Activated naive CD4-positive, alpha-beta T cell treated with anti-CD3 and anti-CD28 coated beads for 36 hours (primary cell): ENCODE results near the gene ATP6V1D. TPM values are rescaled to one million over a fixed set of nuclear protein-coding genes. Genes with fewer than 3 reads are reported as not detected.
A peak's percentile ranks its signal among the peaks of the same experiment; 100 is the strongest.
"Not testable (repeated sequence)": the region's sequence is repeated elsewhere in the genome, so short reads cannot be mapped to it uniquely, and the experiment has no call there.

Experiments used
- CTCF ChIA-PET: fragments of 350-600 bp; sonication (Branson Sonifier 250); formaldehyde crosslinking; loops from one replicate; lab custom pipeline; 2021; ENCODE audit warnings: antibody characterized with exemption; lab: Charles Lee
- DNase-seq: peaks from one replicate; pipeline ENCODE4 v3.0.0-alpha.2; 2020
- H3K27ac Mint-ChIP-seq: one replicate; pipeline ENCODE4 v1.8.0; 2021; ENCODE audit warnings: mild to moderate bottlenecking, mixed read lengths
- H3K27me3 Mint-ChIP-seq: one replicate; pipeline ENCODE4 v1.8.0; 2021; ENCODE audit warnings: low read depth, mixed read lengths
- H3K36me3 Mint-ChIP-seq: one replicate; pipeline ENCODE4 v1.8.0; 2021; ENCODE audit warnings: low read depth, mixed read lengths
- H3K4me1 Mint-ChIP-seq: one replicate; pipeline ENCODE4 v1.8.0; 2021; ENCODE audit warnings: low read depth, mixed read lengths
- H3K4me3 Mint-ChIP-seq: one replicate; pipeline ENCODE4 v1.8.0; 2021; ENCODE audit warnings: mild to moderate bottlenecking, moderate library complexity, mixed read lengths
- H3K9me3 Mint-ChIP-seq: one replicate; pipeline ENCODE4 v1.8.0; 2021; ENCODE audit warnings: mixed read lengths
- intact Hi-C: fragments of 100-400 bp; cut with micrococcal nuclease; formaldehyde crosslinking; loops from one replicate; pipeline ENCODE4 v1.15.1; 2023
- total RNA-seq, 2 experiments: library from RNA; stranded (reverse); gene quantifications; one replicate each; pipeline ENCODE4 v1.2.3, GENCODE V29; 2021

Gene ATP6V1D
- total RNA-seq, 2 experiments from 2014 or later = 16.5 to 19.9 TPM

DNA sequence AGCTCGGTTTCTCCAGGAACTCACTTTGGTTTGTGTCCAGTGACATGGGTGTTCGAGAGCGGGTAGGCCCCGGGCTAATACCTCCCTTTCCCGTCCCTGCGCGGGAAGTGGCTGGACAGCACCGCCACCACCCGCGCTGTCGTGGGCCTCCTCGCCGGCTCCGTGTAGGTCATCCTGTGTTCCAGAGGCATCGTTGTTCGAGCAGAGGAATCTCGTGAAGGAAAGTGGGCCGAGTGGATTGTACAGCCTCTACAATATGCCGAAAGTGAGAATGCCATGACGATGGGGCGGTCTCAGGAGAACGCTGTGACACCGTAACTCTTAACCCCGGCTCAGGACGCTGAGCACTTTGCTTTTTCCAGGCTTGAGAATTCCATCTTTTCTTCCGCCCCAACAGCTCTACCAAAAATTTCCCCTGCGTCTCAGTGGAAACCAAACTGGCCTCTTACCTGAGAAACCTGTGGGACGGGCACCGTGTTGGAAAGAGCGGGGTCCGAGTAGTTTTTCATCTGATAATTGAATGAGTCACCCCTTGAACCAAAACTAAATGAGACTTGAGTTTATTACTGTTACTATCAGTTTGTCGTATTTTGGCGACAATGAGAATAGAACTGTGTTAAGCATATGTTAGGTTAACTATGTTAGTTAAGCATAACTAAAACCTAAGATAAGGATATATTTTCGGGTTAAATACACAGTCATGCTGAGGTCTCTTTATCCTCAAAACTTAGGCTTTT lies 1.0 kb upstream of the ATP6V1D start:
- peaks cover 65% of the 10 kb centered on the region for H3K4me1 Mint-ChIP-seq
- CTCF ChIA-PET = interaction anchor here (0.6 to 1.9 kb wide), 12 partner anchors 8 to 1110 kb away, joined by 3 to 11 read pairs (median 5); partner anchors contain the start of gene PALS1
- H3K4me3 Mint-ChIP-seq = peak overlapping the region; percentile 98
- no peak for DNase-seq
- H3K27me3 Mint-ChIP-seq = no peaks in the 10 kb centered on the region
- H3K27ac Mint-ChIP-seq = peak overlapping the region; percentile 95
- intact Hi-C loops = loop anchor here (1.0 to 2.0 kb wide), 8 partner anchors 119 to 852 kb away; partner anchors contain the start of genes GARIN2, GPHN, PALS1 and PIGH
- H3K36me3 Mint-ChIP-seq = peaks cover 20% of the 10 kb centered on the region
- no peaks in the 10 kb centered on the region for H3K9me3 Mint-ChIP-seq

DNA sequence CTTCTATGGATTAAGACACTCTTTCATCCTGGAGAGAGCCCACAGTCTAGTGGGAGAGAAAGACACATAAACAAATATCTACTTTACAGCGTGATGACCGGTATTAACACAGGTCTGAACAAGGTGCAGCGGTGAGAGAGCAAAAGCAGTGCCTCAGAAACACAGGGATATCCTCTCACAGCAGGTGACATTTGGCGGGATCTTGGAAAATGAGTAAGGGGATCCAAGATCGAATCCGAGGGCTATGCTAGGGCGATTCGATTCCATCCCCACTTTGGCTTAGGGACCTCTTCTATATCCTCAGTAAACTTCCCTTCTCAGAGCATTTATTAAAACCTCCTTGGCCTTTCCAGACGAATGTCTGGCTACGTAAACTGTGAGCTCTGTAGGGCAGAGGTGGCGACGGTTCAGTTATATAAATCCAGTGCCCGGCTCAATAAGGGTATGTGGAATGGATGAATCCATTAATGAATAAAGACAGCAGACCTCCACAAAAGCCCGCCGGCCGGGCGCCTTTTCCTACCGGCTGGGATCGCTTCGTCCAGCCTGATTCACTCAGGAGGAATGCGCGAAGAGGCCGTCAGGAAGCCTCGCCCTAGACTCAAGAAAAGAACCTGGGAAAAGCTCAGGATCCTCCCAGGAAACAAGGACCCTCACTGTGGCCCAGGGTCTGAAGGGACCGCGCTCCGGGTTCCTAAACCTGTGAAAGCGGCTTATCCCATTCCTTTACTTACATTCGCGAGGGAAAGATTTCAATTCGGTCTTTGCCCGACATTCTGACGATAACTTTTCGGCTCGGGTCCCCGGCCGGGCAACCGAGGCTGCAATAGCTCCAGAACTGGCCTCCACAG lies 455 bp downstream of the ATP6V1D start:
- no peak for DNase-seq

DNA sequence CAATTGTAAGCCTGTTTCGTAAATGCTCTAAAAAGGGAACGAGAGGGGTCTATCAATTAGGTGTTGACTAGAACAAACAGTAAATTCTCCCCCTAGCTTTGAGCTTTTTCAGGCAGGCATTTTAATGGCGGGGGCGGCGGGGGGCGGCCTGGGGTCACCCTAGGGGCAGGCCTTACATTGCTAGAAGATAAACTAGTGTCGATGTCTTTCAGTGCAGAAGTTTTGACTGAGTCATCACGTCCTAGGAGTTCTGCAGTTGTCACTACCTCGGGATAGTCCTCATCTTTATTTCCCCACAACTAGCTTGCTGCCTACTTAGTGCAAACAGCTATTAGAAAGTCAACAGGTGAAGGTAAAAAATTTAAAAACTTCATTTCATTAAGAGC lies 1.6 kb downstream of the ATP6V1D start:
- H3K27me3 Mint-ChIP-seq = no peaks in the 10 kb centered on the region
- CTCF ChIA-PET = no interaction called here
- H3K4me1 Mint-ChIP-seq = peaks cover 45% of the 10 kb centered on the region
- peak overlapping the region; percentile 98 for H3K4me3 Mint-ChIP-seq
- no peak overlapping the region for H3K27ac Mint-ChIP-seq
- intact Hi-C loops = loop anchor here (2.0 to 5.0 kb wide), 2 partner anchors 174 to 317 kb away; partner anchors contain the start of genes PLEKHH1 and VTI1B
- peaks cover 11% of the 10 kb centered on the region for H3K36me3 Mint-ChIP-seq
- no peaks in the 10 kb centered on the region for H3K9me3 Mint-ChIP-seq
- DNase-seq = no peak

More for the DNA sequence above, 455 bp downstream of the ATP6V1D start:
- Mint-ChIP-seq H3K27me3 (no peaks in the 10 kb centered on the region), H3K36me3 (peaks cover 12% of the 10 kb centered on the region), H3K4me1 (peaks cover 56% of the 10 kb centered on the region), H3K9me3 (no peaks in the 10 kb centered on the region), H3K27ac (peak overlapping the region; percentile 95), H3K4me3 (peak overlapping the region; percentile 98)
- CTCF ChIA-PET = interaction anchor here (0.6 to 1.9 kb wide), 15 partner anchors 9 to 860 kb away, joined by 3 to 11 read pairs (median 5); partner anchors contain the start of gene PALS1
- intact Hi-C loops = loop anchor here (1.0 to 5.0 kb wide), 3 partner anchors 173 to 457 kb away; partner anchors contain the start of genes PLEKHH1, VTI1B and ZFYVE26

DNA sequence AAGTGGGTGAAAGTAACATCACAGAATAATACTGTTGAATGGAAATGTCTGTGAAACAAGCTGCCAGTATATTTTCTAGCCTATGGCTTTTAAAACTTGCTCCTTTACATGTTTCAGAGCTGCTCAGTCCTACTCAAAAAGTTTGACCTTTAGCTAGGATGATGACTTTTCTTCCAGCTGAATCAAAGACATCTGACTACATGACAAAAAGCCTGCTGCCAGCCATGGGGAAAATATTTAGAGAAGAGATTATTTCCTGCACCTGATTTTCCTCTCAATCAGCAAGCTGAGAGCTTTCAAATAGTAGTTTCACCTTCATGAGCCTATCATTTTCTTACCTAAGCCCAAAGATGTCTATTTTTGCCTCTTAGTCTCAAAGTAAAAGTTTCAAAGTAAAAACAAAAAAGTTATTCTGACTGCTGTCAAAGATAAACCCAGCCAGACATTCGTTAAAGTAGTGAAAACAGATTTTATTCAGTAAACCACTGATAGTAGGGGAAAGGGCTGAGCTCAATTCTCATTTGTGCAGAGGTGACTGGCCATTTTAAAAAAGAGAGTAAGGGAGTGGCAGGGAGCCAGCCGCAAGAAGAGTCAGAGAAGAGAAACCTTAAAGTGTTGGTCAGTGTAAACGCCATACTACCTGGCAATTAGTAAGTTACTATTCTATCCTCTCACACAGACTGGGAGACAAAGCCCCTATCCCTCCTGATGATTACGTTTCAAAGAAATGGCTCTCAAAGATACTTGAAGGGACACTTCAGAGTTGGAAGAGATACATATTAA lies 2.2 kb downstream of the ATP6V1D start:
- intact Hi-C loops = loop anchor here (5.0 kb wide), 1 partner anchor 175 kb away; the partner anchor contains the start of gene PLEKHH1
- Mint-ChIP-seq H3K36me3 (peaks cover 11% of the 10 kb centered on the region), H3K4me3 (peak overlapping the region; percentile 98), H3K27ac (peak overlapping the region; percentile 5), H3K4me1 (peaks cover 40% of the 10 kb centered on the region), H3K27me3 (no peaks in the 10 kb centered on the region), H3K9me3 (no peaks in the 10 kb centered on the region)
- CTCF ChIA-PET = interaction anchor here (0.7 to 0.9 kb wide), 2 partner anchors 190 to 214 kb away, joined by 3 read pairs; no protein-coding TSS in a partner anchor
- no peak for DNase-seq

DNA sequence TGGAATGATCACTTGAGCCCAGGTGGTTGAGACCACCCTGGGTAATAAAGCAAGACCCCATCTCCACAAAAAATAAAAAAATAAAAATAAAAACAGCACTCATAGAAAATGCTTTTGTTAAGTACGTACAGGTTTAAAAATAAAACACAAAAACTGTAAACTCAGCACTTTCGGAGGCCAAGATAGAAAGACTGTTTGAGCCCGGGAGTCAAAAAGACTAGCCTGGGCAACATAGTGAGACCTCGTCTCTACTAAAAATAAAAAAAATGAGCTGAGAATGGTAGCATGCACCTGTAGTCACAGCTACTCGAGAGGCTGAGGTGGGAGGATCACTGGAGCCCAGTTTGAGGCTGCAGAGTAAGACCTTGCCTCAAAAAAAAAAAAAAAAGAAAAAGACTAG lies 7.5 kb downstream of the ATP6V1D start:
- no peaks in the 10 kb centered on the region for H3K9me3 Mint-ChIP-seq
- H3K4me3 Mint-ChIP-seq = no peak overlapping the region
- peaks cover 9% of the 10 kb centered on the region for H3K36me3 Mint-ChIP-seq
- no peaks in the 10 kb centered on the region for H3K27me3 Mint-ChIP-seq
- DNase-seq = no peak
- peaks cover 10% of the 10 kb centered on the region for H3K4me1 Mint-ChIP-seq
- CTCF ChIA-PET = interaction anchor here (1.2 to 2.1 kb wide), 2 partner anchors 8 to 9 kb away, joined by 3 to 5 read pairs; no protein-coding TSS in a partner anchor
- H3K27ac Mint-ChIP-seq = no peak overlapping the region
- intact Hi-C loops = no loop called here

DNA sequence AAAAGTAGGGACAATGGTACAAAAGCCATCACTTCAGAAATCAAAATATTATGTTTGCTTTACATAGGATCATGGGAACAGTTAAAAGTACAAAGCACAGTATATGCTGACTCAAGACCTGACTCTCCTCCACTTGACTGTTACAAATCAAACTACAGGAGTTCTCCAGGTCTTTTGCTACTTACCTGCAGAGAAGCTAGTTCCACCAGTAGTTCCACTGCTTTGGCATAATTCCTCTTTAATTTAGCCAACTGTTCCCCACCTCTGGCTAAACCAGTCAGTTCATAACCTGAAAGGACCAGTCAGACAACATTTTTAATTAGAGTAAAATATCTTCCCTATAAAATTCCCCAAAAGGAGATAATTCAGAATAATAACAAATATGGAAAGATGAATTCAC lies 14.0 kb downstream of the ATP6V1D start:
- Mint-ChIP-seq H3K4me1 (peaks cover 5% of the 10 kb centered on the region), H3K27me3 (no peaks in the 10 kb centered on the region), H3K4me3 (no peak overlapping the region), H3K27ac (no peak overlapping the region), H3K9me3 (no peaks in the 10 kb centered on the region), H3K36me3 (peaks cover 20% of the 10 kb centered on the region)
- intact Hi-C loops = no loop called here
- CTCF ChIA-PET = interaction anchor here (1.0 kb wide), 1 partner anchor 14 kb away, joined by 3 read pairs; the partner anchor contains the start of gene ATP6V1D
- DNase-seq = no peak

DNA sequence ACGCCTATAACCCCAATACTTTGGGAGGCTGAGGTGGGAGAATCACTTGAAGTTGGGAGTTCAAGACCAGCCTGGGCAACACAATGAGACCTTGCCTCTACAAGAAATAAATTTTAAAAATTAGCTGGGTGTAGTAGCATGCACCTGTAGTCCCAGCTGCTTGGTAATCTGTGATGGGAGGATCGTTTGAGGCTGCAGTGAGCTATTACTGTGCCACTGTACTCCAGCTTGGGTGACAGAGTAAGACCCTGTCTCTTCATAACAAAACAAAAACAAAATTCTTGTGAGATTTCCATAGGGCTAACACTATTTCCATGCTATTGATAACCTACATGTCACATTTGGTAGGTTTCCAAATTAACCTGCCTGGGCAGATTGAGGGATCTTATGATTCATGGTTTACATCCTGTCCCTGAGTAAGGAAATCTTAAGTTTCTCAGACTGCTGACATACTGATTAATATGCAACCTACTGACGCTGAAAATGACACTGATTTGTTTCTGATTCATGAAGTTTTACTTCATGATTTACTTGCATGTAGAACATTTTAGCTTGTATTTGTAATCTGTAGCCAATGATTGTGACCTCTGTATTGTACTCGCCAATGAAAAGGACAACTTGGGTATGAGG lies 15.9 kb downstream of the ATP6V1D start:
- no peak for DNase-seq
- H3K36me3 Mint-ChIP-seq = peaks cover 19% of the 10 kb centered on the region
- intact Hi-C loops = no loop called here

DNA sequence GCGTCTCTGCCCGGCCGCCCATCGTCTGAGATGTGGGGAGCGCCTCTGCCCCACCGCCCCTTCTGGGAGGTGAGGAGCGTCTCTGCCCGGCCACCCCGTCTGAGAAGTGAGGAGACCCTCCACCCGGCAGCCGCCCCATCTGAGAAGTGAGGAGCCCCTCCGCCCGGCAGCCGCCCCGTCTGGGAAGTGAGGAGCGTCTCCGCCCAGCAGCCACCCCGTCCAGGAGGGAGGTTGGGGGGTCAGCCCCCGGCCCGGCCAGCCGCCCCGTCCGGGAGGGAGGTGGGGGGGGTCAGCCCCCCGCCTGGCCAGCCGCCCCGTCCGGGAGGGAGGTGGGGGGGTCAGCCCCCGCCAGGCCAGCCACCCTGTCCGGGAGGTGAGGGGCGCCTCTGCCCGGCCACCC lies 18.4 kb downstream of the ATP6V1D start:
- H3K9me3 Mint-ChIP-seq, intact Hi-C loops, H3K27ac Mint-ChIP-seq, H3K4me3 Mint-ChIP-seq, H3K4me1 Mint-ChIP-seq, H3K27me3 Mint-ChIP-seq, DNase-seq, CTCF ChIA-PET: not testable (repeated sequence)
- peaks cover 23% of the 10 kb centered on the region for H3K36me3 Mint-ChIP-seq

More for the DNA sequence above, 15.9 kb downstream of the ATP6V1D start:
- H3K9me3 Mint-ChIP-seq = no peaks in the 10 kb centered on the region
- H3K4me3 Mint-ChIP-seq = no peak overlapping the region
- CTCF ChIA-PET = interaction anchor here (0.7 kb wide), 1 partner anchor 9 kb away, joined by 3 read pairs; no protein-coding TSS in a partner anchor
- H3K4me1 Mint-ChIP-seq = peaks cover 5% of the 10 kb centered on the region
- H3K27me3 Mint-ChIP-seq = no peaks in the 10 kb centered on the region
- H3K27ac Mint-ChIP-seq = no peak overlapping the region

DNA sequence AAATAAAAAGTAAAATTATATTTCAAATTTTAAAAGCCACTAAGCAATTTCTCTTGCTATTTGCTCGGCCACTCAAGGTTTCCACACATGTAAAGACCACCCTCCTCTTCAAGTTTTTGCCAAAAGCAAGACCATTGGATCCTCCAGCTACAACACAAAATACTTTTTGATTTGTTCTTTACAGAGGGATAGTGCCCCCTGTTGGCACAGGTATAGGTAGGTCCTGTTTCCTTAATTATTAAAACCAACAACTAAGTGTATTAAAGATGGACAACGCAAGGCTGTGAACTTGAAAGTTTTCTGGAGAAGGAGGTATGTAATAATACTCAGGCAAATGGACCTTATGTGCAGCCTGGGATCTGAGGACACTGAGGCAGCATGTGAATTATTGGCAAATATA lies 23.8 kb downstream of the ATP6V1D start:
- Mint-ChIP-seq H3K9me3 (no peaks in the 10 kb centered on the region), H3K27me3 (no peaks in the 10 kb centered on the region), H3K27ac (no peak overlapping the region), H3K4me1 (no peaks in the 10 kb centered on the region), H3K4me3 (no peak overlapping the region), H3K36me3 (peaks cover 17% of the 10 kb centered on the region)
- CTCF ChIA-PET = interaction anchor here (0.5 to 1.6 kb wide), 3 partner anchors 31 to 177 kb away, joined by 3 to 4 read pairs (median 3); no protein-coding TSS in a partner anchor
- DNase-seq = peak; percentile 14
- intact Hi-C loops = loop anchor here (1.0 kb wide), 1 partner anchor 169 kb away; no protein-coding TSS in a partner anchor

DNA sequence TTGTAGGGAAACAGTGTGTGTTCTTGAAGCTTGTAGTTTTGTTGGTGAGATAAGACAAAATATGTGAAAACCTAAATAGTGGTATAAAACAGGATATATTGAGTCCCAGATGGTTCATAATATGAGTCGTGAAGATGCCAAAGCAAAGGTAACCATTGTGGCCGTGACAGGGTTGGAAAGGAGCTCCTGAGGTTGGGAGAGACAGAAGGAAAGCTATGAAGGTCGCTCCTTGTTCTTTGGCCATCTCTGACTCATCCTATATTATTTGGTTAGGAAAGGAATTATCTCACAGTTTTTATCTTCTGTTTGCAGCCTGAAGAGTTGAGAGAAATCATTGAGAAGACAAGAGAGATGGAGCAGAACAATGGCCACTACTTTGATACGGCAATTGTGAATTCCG lies 27.1 kb downstream of the ATP6V1D start:
- H3K9me3 Mint-ChIP-seq = no peaks in the 10 kb centered on the region
- DNase-seq = no peak
- intact Hi-C loops = no loop called here
- CTCF ChIA-PET = interaction anchor here (0.7 kb wide), 1 partner anchor 16 kb away, joined by 3 read pairs; no protein-coding TSS in a partner anchor
- no peak overlapping the region for H3K4me3 Mint-ChIP-seq
- no peaks in the 10 kb centered on the region for H3K27me3 Mint-ChIP-seq
- H3K36me3 Mint-ChIP-seq = peaks cover 23% of the 10 kb centered on the region
- no peak overlapping the region for H3K27ac Mint-ChIP-seq
- H3K4me1 Mint-ChIP-seq = no peaks in the 10 kb centered on the region
